CD4-positive, alpha-beta T cell treated with Interferon gamma for 1 hour (primary cell): ENCODE data around the gene MAMLD1.

Source experiments
- DNase-seq: peaks from one replicate; pipeline ENCODE4 v3.0.0-alpha.2; 2020

The MAMLD1 gene

GRCh38 chrX:150355913-150356312 lies 7.2 kb upstream of the MAMLD1 start:
- DNase-seq = no peak

DNA sequence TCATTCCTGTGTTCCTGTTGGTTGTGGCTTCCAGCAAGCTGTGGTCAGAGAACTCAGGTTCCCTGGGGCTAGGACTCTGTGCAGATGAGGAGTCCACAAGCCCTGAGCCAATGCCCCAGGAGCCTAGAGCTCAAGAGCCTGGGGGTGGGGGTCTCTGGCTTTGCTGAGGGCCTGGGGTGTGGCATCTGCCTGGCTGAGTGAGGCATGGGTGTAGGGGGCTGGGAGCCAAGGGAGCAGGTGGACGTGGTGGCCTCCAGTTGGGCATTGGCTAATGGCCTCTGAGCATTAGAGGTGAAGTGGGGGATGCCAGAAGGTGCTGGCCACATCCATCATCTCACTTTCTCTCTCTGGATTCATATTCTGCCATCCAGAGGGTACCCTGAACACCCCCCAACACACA lies 5.3 kb upstream of the MAMLD1 start:
- DNase-seq = no peak

DNA sequence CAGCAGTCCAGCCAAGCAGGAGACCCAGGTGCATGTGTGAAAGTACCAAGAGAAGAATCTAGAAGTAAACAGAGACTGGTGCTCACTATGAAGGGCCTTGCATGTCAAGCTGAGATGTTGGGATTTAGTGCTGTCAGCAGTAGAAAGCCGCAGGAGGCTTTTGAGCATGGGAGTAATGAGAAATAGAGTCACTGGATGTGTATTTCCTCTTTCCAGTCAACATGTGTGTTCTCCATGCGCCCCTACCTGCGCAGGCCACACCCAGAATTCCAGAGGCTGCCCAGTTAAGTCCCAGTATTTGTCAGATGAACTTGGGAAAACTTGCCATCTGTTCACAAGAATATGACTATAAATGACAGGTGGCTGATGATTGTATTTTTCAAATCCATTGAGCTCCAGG lies 4.5 kb upstream of the MAMLD1 start:
- no peak for DNase-seq

GRCh38 chrX:150360331-150360730 lies 2.8 kb upstream of the MAMLD1 start:
- no peak for DNase-seq

- peak; percentile 26 for DNase-seq
Observed at GRCh38 chrX:150361070-150361776, 1.9 kb upstream of the MAMLD1 start.

DNA sequence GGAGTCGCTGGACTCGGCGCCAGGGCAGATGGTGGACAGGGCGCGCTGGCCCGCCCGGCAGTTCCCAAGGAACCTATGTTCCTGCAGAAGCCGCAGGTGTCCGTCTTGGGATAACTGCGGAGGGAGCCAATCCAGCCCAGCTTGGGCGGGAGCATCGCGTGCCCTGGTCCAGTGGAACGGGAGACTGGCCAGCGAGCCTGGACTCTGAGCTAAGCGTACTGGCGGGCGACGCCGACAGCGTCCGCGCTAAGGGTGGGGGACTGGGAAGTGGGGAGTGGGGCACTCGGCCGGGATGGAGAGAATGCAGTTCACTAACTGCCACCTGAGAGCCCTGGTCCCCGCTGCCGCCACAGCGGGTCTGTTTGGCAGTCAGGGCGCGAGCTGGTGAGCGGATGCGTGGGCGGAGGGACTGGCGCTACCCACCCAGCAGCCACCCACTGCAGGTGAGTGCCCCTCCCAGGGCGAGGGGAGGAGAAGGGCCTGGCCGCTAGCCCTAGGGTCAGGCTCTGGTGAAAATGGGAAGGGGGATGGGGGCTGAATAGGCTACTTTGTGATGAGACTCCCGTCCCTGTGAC lies 1.3 kb upstream of the MAMLD1 start:
- no peak for DNase-seq

DNA sequence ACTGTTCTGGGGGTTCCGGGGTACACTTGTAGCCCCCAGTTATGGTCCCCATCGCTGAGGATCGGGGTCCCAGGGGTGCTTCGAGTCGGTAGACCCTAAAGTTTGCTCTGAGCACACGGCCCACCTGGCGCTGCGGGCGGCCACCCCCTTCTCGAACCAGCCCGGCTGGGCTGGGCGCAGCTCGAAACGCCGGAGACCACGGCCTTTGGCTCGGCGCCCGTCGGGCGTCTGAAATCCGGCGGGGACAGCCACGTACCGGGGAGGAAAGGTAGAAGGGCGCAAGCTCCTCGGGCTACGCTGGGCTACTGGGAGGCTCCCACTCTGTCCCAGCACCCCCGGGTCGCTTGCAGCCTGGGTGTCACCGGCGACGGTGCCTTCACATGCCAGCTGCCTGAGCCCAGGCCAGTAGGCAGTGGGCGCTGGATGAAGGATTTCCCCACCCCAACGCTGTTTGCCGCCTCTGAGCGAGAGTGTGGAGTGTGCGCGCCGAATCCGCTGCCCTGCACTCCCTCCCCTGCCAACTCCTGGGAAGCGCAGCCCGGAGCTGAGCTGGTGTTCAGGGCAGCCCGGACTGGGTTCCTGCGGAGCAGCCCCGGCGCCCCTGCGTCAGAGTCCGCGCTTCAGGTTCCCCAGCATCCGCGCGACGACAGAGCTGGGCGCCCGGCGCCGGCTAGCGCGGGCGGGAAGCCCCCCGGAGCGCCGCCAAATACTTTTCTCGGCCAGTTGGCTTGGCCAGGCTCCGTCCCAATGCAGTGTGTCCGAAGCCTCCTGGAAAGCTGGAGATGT lies 637 bp downstream of the MAMLD1 start:
- no peak for DNase-seq

DNA sequence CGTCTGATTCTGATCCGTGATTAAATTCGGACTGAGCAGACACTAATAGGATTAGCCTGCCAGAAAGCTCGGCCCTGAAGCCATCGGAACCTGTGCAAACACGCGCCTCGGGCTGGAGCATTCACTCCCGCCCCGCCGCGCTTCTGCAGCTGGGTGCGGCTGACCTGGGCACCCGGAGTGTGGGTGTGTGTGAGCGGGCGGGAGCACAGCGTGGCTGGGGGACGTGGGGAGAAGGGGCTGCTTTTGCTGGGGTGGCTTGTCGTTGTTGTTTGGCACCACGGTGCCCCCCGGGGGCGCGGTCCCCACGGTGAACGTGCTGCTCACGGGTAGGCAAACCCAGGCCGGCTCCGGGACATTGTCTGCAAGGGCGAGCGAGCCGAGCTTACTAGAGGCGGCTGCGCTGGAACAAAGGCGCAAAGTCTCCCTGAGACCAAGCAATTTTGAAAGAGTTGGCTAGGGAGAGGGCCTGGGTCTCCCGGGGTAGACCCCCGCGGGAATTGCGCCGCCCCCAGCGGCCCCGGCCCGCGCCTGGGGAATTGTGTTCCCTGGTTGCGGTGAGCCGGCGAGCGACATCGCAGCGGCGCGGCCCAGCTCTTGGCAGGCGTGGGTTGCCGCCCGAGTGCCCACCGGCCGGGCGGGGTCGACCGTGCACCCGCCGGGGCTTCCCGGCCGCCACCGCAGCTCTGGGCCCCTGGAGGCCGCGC lies 1.4 kb downstream of the MAMLD1 start:
- no peak for DNase-seq

GRCh38 chrX:150365051-150365989 lies 2.2 kb downstream of the MAMLD1 start:
- DNase-seq = peak; percentile 44

- DNase-seq = no peak
Observed at GRCh38 chrX:150365990-150366911, 3.1 kb downstream of the MAMLD1 start.

DNA sequence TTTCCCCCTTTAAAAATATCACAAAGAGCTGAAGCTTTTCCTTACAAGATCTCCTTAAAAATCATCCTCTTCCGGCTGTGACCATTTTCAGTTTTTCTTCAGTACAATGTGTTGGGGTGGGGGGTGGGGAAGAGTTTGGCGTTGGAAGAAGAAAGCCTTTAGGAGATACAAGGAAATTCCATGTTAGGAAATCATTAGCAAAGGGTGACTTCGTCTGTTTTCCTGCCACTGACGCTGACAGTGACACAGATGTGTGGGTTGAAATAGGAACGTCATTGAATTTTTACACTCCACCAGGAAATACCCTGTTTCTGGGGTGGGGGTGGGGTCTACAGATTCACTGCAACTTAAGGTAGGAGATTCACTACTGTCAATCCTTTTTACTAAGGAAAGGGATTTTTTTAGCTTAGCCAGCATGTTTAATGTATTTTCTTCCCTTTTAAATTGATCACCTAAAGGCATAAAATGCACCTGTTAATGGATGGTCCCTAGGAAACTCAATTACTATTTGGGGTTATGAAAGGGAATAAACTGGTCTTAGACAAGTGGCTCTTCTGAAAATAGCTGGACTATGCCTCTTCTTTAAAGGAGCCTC lies 3.9 kb downstream of the MAMLD1 start:
- DNase-seq = no peak

- DNase-seq = no peak
Observed at GRCh38 chrX:150370589-150371312, 7.6 kb downstream of the MAMLD1 start.

DNA sequence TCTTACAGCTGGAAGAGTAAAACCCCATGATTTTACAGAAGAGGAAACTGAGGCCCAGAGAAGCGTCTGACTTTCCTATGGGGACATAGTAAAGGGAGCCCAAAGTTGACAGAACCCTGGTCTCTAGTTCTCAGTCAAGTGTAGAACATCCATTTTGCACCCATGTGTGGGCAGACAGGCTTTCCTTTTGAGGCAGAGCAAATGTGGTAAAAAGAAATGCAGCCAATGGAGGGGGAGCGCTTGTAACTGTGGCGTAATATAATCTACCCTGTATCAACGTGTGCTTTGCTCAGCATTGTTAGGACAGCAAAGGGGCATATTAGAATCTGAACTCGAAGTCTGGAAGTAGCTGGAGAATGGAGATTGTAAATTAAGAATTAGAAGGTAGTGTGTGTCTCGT lies 8.8 kb downstream of the MAMLD1 start:
- DNase-seq = no peak

DNA sequence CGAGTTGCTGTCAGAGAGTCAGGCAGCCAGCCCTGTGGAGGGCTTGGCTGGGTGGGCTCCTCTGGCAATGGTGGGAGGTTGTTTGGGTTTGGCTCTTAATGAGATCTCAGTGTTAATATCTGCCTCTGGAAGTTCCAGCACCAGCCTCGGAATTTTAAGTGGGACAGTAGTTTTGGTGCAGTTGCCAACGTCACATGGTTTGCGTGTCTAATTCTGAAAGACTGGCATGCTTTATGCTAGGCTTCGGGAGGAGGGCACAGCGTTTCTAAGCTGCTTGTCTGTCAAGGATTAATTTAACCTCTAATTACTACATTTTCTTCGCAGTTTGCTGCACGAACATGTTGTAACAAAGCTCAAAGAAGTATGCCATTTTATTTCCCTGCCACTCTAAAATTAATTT lies 9.2 kb downstream of the MAMLD1 start:
- no peak for DNase-seq

- no peak for DNase-seq
Observed at GRCh38 chrX:150372756-150373155, 9.6 kb downstream of the MAMLD1 start.

DNA sequence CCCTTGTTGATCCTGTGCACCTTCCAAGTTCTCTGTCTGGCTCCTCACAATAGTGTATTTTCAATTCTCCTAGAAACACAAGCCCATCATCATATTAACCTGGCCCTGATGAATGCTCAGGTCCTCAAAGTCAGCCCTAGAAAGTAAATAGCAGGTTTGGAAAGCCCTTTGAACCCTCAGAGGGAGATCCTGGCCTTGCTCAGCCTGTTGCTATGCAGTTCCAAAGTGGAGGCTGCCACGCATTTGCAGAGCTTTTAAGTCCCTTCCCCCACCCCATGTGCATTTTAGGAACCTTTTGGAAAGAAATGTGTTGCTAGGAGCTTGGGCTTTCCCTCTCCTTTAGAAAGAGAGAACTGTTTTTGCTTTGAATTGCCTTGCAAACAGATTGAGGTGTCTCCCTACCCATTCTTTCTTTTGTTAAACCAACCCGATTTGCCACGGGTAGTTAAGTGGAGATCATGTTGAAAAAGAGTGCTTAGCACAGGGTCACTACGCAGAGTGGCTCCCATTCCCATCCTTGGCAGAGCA lies 12.2 kb downstream of the MAMLD1 start:
- no peak for DNase-seq

GRCh38 chrX:150377005-150377404 lies 13.9 kb downstream of the MAMLD1 start:
- no peak for DNase-seq

GRCh38 chrX:150405006-150405405 lies 41.9 kb downstream of the MAMLD1 start:
- DNase-seq = no peak

DNA sequence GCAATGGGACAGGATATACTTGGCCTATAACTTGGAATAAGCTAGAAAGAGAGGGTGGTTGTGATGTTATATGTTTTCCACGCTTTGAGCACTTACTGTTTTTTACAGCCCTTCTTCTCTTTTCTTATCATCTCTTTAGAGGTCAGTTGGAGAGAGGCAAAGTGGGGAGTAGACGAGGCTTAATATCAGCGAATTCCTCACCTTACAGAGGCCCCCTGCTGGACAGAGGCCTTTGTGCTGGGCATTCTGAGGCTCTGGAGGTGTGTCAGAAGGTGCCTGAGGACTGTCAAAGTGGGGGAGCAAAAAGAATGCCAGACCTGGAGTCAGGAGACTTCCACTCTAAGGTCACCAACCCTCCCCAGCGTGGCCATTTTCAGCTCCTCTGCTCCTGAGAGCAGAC lies 42.5 kb downstream of the MAMLD1 start:
- DNase-seq = no peak

GRCh38 chrX:150406596-150406995 lies 43.5 kb downstream of the MAMLD1 start:
- no peak for DNase-seq
